GM18858 (cell line): ENCODE measurements around the gene MRPS7.

ENCODE experiments used
- ATAC-seq: cut with Tn5 transposase; IDR thresholded peaks from one replicate; pipeline ENCODE4 v1.9.1; 2021; ENCODE audit not compliant: unreplicated experiment

The MRPS7 gene

GRCh38 chr17:75261336-75262111 is at the start of gene MRPS7, which contains the start of gene GGA3:
Gene MRPS7 (plus strand): TSS chr17:75261879. CDS start chr17:75261901, 22 bp downstream.
Gene GGA3 (minus strand): TSS chr17:75261606. CDS start chr17:75261587, 19 bp downstream.
- no peak for ATAC-seq

- no peak for ATAC-seq
These were observed 43.5 kb upstream of the MRPS7 start for GRCh38 chr17:75218131-75218530.

GRCh38 chr17:75219815-75220214 is 41.9 kb upstream of the MRPS7 start:
- no peak for ATAC-seq

GRCh38 chr17:75225016-75225415 is 36.7 kb upstream of the MRPS7 start:
- no peak for ATAC-seq

- no peak for ATAC-seq
These were observed 34.0 kb upstream of the MRPS7 start for GRCh38 chr17:75227729-75228128.

GRCh38 chr17:75228305-75228704 is 33.4 kb upstream of the MRPS7 start:
- no peak for ATAC-seq

GRCh38 chr17:75228847-75229246 is 32.8 kb upstream of the MRPS7 start:
- ATAC-seq = no peak

- no peak for ATAC-seq
These were observed 30.6 kb upstream of the MRPS7 start for GRCh38 chr17:75231071-75231470.

GRCh38 chr17:75231741-75232464 is 29.8 kb upstream of the MRPS7 start:
- no peak for ATAC-seq

GRCh38 chr17:75232786-75233185 is 28.9 kb upstream of the MRPS7 start:
- no peak for ATAC-seq

GRCh38 chr17:75237100-75238014 is 24.3 kb upstream of the MRPS7 start:
- ATAC-seq = no peak

- no peak for ATAC-seq
These were observed 23.6 kb upstream of the MRPS7 start for GRCh38 chr17:75238020-75238580.

GRCh38 chr17:75238684-75239191 is 22.9 kb upstream of the MRPS7 start:
- no peak for ATAC-seq

- ATAC-seq = no peak
These were observed 22.5 kb upstream of the MRPS7 start for GRCh38 chr17:75239214-75239613.

- ATAC-seq = no peak
These were observed 21.8 kb upstream of the MRPS7 start for GRCh38 chr17:75239778-75240393.

- ATAC-seq = no peak
These were observed 21.1 kb upstream of the MRPS7 start for GRCh38 chr17:75240394-75241142.

- ATAC-seq = no peak
These were observed 20.6 kb upstream of the MRPS7 start for GRCh38 chr17:75241143-75241430.

GRCh38 chr17:75241502-75241901 is 20.2 kb upstream of the MRPS7 start:
- ATAC-seq = no peak

GRCh38 chr17:75241996-75242460 is 19.7 kb upstream of the MRPS7 start:
- ATAC-seq = no peak
